Ammon's horn (tissue), 1 donor: ENCODE results near the gene SLC43A1.
"Not testable (repeated sequence)": the region's sequence is repeated elsewhere in the genome, so short reads cannot be mapped to it uniquely, and the experiment has no call there.

Experiments
- DNase-seq: peaks from one replicate; pipeline ENCODE4 v3.0.0-alpha.2; 2016; ENCODE audit warnings: low spot score

Gene SLC43A1

DNA sequence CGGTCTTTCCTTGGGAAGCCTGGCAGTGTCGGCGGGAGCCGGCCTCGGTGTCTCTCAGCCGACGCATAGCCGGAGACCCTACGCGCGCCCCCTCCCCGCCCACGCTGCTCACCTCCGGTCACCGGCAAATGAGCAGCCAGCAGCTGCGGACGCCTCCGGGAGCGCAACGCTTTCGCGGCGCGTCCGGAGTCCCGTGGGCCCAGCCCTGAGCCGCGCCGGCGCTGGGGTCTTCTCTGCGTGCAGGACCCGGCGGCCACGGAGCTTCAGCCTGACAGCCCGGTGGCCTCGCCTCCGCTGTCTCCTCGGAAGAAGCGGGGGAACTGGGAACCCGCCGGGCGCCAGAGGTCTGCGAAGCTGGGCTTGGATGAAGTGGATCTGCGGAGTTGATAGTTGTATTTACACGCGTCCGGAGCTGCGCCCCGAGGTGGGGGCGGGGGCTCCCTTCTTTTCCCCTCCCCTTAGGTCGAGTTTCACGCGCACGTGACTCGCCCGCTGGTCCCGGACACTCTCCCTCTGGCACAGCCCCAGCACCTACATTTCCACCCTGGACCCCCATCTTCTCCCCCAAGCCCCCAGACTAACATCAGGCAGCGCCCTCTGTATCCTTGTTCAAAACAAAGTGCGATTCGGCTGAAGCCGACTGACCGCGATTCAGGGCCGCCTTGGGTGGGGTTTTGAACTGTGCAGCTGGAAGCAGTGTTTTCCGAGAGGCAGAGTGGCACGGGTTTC is at the start of gene SLC43A1:
Gene SLC43A1, minus strand, starts transcription at position 371 of the 729 bp plus-strand sequence. CDS start 1,591 bp downstream, outside the sequence.
- DNase-seq: no peak

DNA sequence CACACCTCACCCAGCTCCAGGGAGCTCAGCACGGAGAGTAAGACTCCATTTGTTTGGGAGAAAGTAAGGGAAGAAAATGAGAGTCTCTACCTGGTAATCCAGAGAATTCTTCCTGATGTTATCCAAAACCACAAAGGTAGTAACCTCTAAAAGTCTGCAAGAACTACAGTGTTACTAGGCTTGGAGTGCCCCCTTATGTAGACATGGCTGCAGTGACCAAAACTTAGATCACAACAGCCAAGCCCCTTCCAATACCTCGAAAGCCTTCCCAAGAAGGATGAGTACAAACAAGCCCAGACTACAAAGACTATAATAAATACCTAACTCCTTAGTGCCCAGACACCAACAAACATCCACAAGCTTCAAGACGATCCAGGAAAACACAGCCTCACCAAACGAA is 47.1 kb upstream of the SLC43A1 start:
- DNase-seq: no peak

DNA sequence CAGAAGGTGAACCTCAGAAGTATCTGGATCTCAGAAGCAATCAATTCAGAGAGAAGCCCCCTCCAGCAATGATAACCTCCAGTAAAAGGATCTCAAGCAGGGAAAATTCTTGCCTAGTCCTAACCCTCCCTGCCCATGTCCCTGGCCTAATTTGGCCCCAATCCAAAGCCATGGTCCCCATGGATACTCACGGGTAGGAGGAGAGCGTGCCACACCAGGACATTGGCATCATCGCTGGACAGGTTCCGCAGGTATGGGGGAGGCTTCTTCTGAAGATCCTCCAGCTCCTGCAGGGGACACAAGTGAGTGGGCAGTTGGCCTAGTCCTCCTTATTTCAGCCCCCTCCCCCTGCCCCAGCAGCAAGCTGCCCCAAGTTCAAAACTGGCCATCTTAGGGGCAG is 44.6 kb upstream of the SLC43A1 start:
- DNase-seq: no peak

GRCh38 chr11:57556041-57556440 is 40.5 kb upstream of the SLC43A1 start:
- no peak for DNase-seq

- no peak for DNase-seq
Measured at GRCh38 chr11:57555393-57555792, 39.9 kb upstream of the SLC43A1 start.

GRCh38 chr11:57552479-57552878 is 37.0 kb upstream of the SLC43A1 start:
- no peak for DNase-seq

DNA sequence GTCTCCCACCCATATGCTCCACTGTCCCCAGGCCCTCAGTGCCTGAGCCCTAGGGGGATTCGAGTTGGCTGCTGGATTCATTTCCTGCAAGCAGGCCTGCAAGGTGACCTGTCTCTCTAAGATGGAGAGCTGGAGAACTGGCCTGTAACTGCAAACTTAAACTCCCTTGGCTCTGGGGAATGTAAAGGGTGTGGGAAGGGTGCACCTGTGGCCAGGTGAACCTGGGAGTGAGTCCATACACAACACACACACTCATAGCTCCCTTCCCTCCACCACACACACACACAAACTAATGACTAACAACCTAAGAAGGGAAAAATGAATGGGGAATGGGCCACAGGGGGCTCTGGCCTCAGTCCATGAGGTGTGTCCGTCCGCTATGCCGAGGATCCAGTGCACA is 36.4 kb upstream of the SLC43A1 start:
- no peak for DNase-seq

- no peak for DNase-seq
Measured at GRCh38 chr11:57549983-57550382, 34.5 kb upstream of the SLC43A1 start.

GRCh38 chr11:57547854-57548377 is 32.4 kb upstream of the SLC43A1 start:
- no peak for DNase-seq

DNA sequence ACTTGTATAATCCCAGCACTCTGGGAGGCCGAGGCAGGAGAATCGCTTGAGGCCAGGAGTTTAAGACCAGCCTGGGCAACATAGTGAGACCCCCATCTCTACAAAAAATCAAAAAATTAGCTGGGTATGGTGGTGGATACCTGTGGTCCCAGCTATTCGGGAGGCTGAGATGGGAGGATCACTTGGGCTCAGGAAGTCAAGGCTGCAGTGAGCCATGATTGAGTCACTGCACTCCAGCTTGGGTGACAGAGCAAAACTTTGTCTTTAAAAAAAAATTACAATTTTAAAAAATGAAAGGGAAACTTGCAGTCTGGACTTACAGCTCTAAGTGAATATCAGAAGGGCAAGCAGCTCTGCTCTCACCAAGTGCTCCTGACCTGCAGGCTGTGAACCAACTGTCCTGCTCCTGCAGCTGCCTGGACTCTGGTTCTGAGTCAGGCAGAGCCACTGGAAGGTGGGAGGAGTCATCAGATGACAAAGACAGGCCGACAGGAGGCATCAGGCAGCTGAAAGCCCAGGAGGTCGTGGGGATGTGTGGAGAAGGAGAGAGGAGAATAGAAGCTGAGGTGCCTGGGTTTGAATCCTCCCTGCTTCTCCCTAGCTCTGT is 31.5 kb upstream of the SLC43A1 start:
- no peak for DNase-seq

DNA sequence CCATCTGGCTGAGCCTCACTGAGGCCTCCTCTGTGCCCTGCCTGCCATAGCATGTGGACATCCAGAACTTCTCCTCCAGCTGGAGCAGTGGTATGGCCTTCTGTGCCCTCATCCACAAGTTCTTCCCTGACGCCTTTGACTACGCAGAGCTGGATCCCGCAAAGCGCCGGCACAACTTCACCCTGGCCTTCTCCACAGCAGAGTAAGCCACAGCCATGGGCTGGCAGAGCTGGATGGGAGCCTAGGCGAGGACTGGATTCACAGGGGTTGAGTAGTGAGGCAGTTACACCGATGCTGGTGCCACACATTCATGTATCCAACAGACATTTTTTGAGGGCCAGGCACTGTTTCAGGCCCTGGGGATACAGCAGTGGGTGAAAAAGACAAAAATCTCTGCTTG is 30.9 kb upstream of the SLC43A1 start:
- DNase-seq: no peak

DNA sequence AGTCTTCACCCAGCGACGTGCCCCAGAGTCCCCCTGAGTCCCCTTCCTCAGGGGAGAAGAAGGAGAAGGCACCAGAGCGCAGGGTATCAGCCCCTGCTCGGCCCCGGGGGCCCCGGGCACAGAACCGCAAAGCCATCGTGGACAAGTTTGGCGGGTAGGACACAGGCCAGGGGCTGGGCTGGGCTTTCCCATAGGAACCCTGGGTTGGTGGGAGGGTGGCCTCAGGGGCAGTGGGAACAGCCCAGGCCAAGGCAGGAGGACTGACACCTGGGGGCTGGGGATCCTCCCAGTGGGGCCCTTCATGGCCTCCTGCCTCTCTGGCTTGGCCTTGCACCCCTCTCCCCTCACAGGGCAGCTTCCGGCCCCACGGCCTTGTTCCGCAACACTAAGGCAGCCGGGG is 30.4 kb upstream of the SLC43A1 start:
- no peak for DNase-seq

GRCh38 chr11:57544566-57544965 is 29.1 kb upstream of the SLC43A1 start:
- no peak for DNase-seq

GRCh38 chr11:57543593-57543992 is 28.1 kb upstream of the SLC43A1 start:
- DNase-seq: no peak

DNA sequence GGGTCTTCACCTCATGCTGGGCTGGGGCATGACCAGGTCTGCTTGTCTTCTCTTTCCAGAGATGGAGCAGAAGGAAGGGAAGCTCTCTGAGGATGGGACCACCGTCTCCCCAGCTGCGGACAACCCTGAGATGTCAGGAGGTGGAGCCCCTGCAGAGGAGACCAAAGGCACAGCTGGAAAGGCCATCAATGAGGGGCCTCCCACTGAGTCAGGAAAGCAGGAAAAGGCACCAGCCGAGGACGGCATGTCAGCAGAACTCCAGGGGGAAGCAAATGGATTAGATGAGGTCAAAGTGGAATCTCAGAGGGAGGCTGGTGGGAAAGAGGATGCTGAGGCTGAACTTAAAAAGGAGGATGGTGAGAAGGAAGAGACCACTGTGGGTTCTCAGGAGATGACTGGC is 27.1 kb upstream of the SLC43A1 start:
- no peak for DNase-seq

DNA sequence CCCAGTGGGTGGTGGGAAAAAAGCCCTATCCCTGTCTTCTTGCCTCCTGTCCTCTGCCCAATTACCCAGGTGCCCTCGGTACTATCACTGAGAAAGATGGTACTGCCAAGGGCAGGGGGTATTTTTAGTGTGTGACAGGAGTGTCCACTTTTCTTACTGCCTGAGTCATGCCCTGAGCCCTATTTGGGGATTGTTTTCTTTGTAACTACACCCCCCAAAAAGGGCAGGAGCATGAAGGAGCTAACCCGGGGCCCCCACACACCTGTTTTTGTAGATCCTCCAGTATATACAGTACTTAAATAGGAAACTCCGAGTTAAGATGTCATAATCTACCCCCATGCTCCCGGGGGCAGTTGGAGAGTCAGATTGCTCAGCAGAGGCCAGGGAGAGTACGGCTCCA is 25.7 kb upstream of the SLC43A1 start:
- DNase-seq: no peak

GRCh38 chr11:57539342-57539741 is 23.8 kb upstream of the SLC43A1 start:
- DNase-seq: no peak

DNA sequence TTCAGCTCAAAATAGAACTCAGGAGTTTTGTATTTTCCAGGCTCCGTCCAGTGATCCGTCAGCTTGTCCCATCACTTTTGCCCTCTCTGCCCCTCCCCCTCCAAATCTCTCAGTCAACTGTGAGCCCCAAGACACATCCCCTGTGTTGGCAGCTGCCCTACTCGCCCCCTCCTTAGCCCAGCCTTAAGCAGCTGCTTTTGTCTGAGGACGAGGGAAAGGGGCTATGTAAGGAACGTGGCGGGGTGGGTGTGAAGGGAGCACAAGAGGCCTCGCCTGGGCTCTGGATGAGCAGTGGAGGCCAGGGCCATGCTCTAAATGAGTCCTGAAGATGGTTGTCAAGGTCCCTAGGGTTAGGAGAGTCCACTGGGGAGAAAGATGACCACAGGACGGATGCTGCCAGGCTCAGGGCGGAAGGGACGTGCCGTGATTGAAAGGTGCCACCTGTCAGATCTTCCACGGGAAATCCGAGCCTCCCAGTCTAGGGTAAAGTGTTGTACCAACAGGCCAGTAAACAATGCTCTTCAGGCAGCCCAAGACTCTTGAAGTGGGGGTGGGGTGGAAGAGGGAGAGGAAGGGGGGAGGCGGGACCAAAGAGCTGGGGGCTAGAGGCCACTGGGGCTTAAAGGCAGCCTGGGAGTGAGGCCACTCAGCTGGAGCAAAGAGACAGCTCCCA is 21.6 kb upstream of the SLC43A1 start, which contains the start of gene SMTNL1:
Gene SMTNL1, plus strand, starts transcription at position 649 of the 673 bp plus-strand sequence. CDS start 5,048 bp downstream, outside the sequence.
- DNase-seq: no peak

DNA sequence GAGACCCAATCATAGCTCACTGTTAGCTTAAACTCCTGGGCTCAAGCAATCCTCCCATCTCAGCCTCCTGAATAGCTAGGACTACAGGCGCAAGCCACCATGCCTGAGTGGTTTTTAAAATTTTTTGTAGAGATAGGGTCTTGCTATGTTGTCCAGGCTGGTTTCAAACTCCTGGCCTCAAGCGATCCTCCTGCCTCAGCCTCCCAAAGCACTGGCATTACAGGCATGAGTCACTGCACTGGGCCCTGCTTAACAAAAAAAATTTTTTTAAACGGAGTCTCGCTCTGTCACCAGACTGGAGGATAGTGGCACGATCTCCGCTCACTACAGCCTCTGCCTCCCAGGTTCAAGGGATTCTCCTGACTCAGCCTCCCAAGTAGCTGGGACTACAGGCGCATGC is 18.9 kb upstream of the SLC43A1 start:
- not testable (repeated sequence) for DNase-seq

DNA sequence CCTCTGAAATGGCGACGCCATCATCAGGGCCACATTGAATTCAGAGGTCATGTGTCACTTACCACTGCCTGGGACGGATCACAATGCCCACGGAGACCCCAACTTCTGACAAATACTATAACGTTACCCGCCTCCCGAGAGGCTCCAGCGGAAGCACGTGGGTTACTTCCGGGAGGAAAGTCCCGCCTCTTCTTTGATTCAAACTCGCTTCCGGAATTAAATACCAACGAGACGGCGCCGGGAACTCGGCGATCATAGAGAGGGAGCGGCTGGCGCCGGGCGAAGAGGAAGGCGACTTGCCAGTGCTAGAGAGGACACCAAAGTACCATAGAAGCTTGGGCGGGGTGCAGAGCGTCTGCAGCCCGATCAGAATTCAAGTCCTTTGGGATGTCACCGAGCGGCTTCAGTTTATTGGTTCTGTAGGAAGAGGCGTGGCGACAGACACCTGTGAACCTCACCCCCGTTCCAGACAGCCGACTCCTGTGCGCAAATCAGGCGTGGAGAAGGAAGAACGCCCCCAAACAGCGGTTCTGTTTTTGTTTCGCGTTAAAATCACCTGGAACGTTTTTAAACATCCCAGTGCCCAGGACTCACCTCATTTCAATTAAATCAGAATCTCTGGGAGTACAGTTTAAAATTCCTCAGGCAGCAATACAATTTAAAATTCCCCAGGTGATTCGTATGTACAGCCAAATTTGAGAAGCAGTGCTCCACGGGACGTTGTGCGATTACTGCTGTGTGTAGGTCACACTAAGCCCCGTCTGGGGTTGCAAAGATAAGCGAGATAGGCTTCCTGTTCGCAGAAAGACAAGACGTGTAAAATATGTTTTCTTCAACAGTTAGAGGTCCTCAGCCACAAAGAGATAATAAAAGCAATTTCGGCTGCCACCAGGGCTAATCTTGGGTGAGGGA is 15.3 kb upstream of the SLC43A1 start, which contains the start of gene TIMM10:
Gene TIMM10, minus strand, starts transcription at position 159 of the 912 bp plus-strand sequence. CDS start 565 bp downstream, outside the sequence.
- DNase-seq: peak; percentile 98

DNA sequence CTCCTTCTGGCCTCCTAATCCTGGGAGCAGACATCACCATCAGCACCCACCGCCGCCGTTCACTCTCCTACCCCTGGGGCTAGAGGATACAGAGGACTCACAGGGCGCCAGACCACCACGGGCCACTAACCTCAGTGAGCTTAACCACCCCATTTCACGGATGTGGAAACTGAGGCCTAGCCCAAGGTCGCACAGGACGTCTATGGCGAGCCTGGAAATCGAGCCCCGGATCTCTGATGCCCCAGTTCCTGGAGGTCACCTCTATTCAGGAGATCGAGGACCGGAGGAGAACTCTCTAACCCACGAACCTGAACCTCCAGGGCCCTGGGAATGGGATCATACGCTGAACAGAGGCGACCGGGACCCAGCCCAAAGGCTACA is 14.7 kb upstream of the SLC43A1 start:
- DNase-seq: no peak

- DNase-seq: no peak
Measured at GRCh38 chr11:57529012-57529411, 13.5 kb upstream of the SLC43A1 start.
